ENCODE results near the gene GSN. TPM values are rescaled to one million over a fixed set of nuclear protein-coding genes. Genes with fewer than 3 reads are reported as not detected.

Gene GSN
- total RNA-seq, 1 donor from 2014 or later = 84.7 TPM

GRCh38 chr9:121285835-121286687 lies 18.1 kb downstream of the GSN start:
- DNase-seq (ENCODE audit: low read depth, low spot score) = no peak
- H3K27me3 Mint-ChIP-seq (ENCODE audit: low read depth) = no peaks in the 10 kb centered on the region
- peak overlapping the region; percentile 95 for H3K27ac Mint-ChIP-seq (ENCODE audit: unreplicated experiment)
- H3K36me3 Mint-ChIP-seq (ENCODE audit: low read depth) = no peaks in the 10 kb centered on the region
- no peak for TF ChIP-seq CTCF (conservative IDR thresholded peaks at IDR 0.05)
- peaks cover 65% of the 10 kb centered on the region for H3K4me1 Mint-ChIP-seq
- no peaks in the 10 kb centered on the region for H3K9me3 Mint-ChIP-seq
- H3K4me3 Mint-ChIP-seq = peak overlapping the region; percentile 66

- H3K4me1 Mint-ChIP-seq = peaks cover 65% of the 10 kb centered on the region
- no peaks in the 10 kb centered on the region for H3K9me3 Mint-ChIP-seq
- peak overlapping the region; percentile 95 for H3K27ac Mint-ChIP-seq (ENCODE audit: unreplicated experiment)
- DNase-seq (ENCODE audit: low read depth, low spot score) = no peak
- no peak for TF ChIP-seq CTCF (conservative IDR thresholded peaks at IDR 0.05)
- no peaks in the 10 kb centered on the region for H3K36me3 Mint-ChIP-seq (ENCODE audit: low read depth)
- peak overlapping the region; percentile 66 for H3K4me3 Mint-ChIP-seq
- H3K27me3 Mint-ChIP-seq (ENCODE audit: low read depth) = no peaks in the 10 kb centered on the region
Measured at GRCh38 chr9:121286688-121286972, 18.7 kb downstream of the GSN start.

- Mint-ChIP-seq H3K27me3 (ENCODE audit: low read depth) (no peaks in the 10 kb centered on the region), H3K4me1 (peaks cover 65% of the 10 kb centered on the region), H3K27ac (ENCODE audit: unreplicated experiment) (peak overlapping the region; percentile 86), H3K4me3 (peak overlapping the region; percentile 66), H3K9me3 (no peaks in the 10 kb centered on the region), H3K36me3 (ENCODE audit: low read depth) (no peaks in the 10 kb centered on the region)
- no peak for TF ChIP-seq CTCF (conservative IDR thresholded peaks at IDR 0.05)
- peak; percentile 36 for DNase-seq (ENCODE audit: low read depth, low spot score)
Measured at GRCh38 chr9:121286973-121287741, 19.2 kb downstream of the GSN start.

- Mint-ChIP-seq H3K27me3 (ENCODE audit: low read depth) (no peaks in the 10 kb centered on the region), H3K4me3 (peak overlapping the region; percentile 47), H3K27ac (ENCODE audit: unreplicated experiment) (peak overlapping the region; percentile 98), H3K36me3 (ENCODE audit: low read depth) (no peaks in the 10 kb centered on the region), H3K9me3 (no peaks in the 10 kb centered on the region), H3K4me1 (peaks cover 67% of the 10 kb centered on the region)
- TF ChIP-seq CTCF (conservative IDR thresholded peaks at IDR 0.05) = no peak
- no peak for DNase-seq (ENCODE audit: low read depth, low spot score)
Measured at GRCh38 chr9:121288673-121289025, 20.7 kb downstream of the GSN start.

GRCh38 chr9:121289026-121289771 lies 21.2 kb downstream of the GSN start:
- no peaks in the 10 kb centered on the region for H3K9me3 Mint-ChIP-seq
- peak overlapping the region; percentile 47 for H3K4me3 Mint-ChIP-seq
- TF ChIP-seq CTCF (conservative IDR thresholded peaks at IDR 0.05) = no peak
- H3K27me3 Mint-ChIP-seq (ENCODE audit: low read depth) = no peaks in the 10 kb centered on the region
- peak; percentile 38 for DNase-seq (ENCODE audit: low read depth, low spot score)
- H3K27ac Mint-ChIP-seq (ENCODE audit: unreplicated experiment) = peak overlapping the region; percentile 98
- peaks cover 66% of the 10 kb centered on the region for H3K4me1 Mint-ChIP-seq
- H3K36me3 Mint-ChIP-seq (ENCODE audit: low read depth) = no peaks in the 10 kb centered on the region

All from neural crest cell (in vitro differentiated cells).